GM21423 (cell line): Measurements from ENCODE around the gene ZNF324.
A peak's percentile ranks its signal among the peaks of the same experiment; 100 is the strongest.
"Not testable (repeated sequence)": the region's sequence is repeated elsewhere in the genome, so short reads cannot be mapped to it uniquely, and the experiment has no call there.

Experiments used
- ATAC-seq: cut with Tn5 transposase; IDR thresholded peaks from one replicate; pipeline ENCODE4 v1.9.1; 2021; ENCODE audit warnings: mild to moderate bottlenecking, moderate library complexity; ENCODE audit not compliant: unreplicated experiment

Gene ZNF324

DNA sequence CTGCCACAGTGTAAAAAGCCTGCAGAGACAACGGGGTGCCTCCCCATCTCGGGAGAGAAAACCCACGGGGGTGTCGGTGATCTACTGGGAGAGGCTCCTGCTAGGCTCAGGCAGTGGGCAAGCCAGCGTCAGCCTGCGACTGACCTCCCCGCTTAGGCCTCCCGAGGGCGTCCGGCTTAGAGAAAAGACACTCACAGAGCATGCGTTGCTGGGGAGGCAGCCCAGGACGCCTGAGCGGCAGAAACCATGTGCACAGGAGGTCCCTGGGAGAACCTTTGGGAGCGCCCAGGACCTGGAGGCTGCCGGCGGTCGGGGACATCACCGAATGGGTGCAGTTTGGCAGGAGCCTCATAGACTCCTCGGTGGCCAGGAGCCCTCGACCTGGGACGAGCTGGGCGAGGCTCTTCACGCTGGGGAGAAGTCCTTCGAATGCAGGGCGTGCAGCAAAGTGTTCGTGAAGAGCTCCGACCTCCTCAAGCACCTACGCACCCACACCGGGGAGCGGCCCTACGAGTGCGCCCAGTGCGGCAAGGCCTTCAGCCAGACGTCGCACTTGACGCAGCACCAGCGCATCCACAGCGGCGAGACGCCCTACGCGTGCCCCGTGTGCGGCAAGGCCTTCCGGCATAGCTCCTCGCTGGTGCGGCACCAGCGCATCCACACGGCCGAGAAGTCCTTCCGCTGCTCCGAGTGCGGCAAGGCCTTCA is 4.1 kb downstream of the ZNF324 start:
- ATAC-seq, result not testable (repeated sequence)

DNA sequence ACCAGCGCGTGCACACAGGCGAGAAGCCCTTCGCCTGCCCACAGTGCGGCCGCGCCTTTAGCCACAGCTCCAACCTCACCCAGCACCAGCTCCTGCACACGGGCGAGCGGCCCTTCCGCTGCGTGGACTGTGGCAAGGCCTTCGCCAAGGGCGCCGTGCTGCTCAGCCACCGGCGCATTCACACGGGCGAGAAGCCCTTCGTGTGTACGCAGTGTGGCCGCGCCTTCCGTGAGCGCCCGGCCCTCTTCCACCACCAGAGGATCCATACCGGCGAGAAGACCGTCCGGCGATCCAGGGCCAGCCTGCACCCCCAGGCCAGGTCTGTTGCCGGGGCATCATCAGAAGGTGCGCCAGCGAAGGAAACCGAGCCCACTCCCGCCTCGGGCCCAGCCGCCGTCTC is 4.9 kb downstream of the ZNF324 start:
- no peak for ATAC-seq

DNA sequence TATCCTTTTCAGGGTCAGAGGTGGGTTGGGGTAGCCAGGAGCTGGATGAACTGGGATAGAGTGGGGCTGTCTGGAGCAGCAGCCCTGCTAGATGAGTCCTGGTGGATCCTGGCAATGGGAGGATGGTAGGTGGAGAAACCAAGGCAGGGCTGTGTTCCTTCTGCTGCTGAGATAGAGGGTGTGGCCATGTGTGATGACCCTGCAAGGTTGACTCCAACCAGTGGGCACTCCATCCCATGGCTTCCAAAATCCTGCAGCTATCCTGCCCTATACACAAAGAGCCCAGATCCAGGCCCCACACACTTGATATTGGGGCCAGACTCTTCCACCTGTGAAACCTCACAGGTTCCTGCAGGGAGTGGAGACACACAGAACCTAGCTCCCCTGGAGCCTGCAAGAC is 6.9 kb downstream of the ZNF324 start:
- ATAC-seq, result no peak

DNA sequence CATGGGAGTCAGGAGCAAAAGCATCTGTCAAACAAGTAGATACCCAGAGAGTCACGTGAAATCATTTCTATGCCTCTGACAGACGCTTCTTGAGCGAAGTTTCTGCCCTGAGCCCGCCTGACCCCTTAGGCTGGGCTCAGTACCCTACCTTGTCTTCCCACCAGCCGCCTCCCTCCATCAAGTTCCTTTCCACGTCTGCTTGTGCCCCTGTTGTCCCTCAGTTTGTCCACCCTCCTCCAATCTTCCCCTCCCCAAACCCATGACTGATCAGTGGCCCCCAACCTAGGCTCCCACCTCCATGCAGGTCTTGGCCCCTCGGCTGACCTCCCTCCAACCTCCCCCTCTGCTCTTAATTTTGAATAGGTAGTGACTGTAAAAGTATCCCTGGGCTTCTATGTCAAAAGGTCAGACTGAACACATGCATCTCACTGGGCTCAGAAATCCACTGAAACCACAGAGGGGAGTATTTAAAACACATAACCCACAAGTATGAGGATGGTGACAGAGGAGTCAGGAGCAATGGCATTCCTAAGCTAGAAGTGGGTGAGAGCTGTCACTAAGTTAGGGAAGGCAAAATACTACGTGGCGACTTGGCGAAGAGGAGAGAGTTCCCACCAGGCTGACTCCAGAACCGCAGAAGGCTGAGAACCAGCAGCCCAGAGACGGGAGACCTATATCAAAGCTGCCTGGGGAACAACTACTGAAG is 7.6 kb downstream of the ZNF324 start:
- ATAC-seq, result no peak

DNA sequence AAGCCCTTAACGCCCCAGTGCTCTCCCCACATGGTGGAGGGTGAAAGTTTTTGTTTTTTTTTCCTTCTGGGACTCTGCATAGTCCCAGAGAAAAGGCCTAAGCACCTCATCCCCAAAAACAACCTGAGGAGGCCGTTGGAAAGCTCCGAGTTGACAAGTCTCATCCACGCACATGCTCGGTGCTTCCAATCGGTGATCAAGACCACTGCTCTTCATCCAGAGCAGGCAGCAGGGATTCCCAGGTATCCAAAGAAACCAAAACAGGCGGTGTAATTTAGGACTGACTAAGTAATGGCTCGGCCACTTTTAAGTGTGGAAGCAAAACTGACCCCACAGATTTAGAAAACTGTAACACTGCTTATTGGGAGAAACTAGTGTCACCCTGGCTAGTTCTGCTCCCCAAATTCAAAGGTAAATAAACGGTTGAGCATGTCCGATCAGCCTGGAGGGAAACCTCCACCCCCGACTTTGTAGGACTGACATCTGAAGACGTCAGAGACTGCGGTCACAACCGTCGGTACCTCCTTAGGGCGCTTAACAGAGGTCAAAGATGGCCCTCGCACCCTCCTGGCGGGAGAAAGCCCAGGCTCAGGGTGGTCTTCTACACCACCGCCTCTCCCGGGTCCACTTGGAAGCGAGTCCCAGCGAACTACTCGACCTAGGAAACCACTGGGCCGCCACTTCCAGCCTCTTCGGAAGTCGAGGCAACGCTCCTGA is 8.3 kb downstream of the ZNF324 start:
- ATAC-seq, result peak; percentile 5

DNA sequence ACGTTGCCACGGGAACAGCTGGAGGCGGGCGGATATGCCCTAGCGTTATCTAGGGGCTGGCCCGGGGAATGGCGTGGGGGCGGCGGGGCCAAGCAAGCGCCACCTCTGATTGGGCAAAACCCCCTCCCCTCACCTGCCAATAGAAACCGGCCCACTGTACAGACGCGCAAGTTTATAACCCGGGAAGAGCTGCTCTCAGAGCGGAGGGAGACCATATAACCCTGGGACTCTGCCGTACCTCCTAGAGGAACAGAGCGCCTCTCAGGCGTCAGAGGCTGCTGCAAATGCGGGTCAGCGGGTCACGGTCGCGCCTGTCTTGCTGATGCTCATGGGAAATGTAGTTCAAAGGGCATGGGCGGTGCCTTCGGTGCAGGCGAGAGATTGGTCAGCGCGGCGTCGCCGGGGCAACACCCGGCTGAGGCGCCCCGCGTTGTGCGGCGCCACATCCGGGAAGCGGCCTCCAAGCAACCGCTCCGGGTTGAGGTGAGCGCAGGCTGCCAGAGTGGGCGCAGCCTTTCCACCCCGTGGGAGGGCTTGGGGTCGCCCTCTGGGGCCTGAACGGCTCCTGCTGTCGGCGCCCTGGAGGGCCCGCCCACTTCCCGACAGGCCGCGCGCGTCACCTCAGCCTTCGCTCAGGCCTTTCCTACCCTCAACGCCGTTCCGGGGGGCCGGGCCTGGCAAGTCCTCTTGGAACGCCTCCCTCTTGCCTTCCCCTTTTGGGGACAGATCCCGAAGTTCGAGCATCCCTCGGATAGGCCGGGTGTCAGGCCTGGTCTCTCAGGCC is 9.0 kb downstream of the ZNF324 start, which contains the start of gene ZNF446:
ZNF446 (plus strand) TSS at position 639 of the 784 bp plus-strand sequence. CDS start 867 bp downstream, outside the sequence.
- peak; percentile 79 for ATAC-seq

DNA sequence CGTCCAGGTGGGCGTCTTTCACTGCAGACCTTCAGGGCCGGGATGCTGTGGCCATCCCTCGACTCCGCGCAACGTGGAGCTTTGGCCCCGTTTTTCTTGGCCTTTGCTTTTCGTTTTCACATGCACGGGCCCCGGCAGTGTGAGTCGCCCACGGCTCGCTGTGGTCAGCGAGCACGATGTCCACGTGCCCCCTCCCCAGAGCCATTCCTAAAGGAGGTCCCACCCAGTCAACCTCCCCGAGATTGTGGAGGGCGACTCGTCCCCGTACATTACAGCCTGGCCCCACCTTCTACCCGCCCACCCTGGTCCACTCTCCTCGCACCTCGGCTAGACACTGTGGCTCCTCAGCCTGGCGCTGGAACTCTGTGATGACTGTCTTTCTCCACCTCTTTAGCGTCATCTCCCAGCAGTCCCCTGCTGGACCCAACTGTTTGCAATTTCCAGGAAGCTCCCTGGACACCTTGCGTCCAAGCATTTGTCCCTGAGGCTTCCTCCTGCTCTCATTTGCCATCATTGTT is 9.7 kb downstream of the ZNF324 start:
- no peak for ATAC-seq

DNA sequence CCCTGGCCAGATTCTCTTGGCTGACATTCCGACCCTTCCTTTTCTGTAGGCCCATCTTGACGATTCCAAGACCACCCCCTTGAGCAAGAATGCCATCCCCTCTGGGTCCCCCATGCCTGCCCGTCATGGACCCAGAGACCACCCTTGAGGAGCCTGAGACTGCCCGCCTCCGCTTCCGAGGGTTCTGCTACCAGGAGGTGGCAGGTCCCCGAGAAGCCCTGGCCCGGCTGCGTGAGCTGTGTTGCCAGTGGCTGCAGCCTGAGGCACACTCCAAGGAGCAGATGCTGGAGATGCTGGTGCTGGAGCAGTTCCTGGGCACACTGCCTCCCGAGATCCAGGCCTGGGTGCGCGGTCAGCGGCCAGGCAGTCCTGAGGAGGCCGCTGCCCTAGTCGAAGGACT is 10.2 kb downstream of the ZNF324 start:
- no peak for ATAC-seq

DNA sequence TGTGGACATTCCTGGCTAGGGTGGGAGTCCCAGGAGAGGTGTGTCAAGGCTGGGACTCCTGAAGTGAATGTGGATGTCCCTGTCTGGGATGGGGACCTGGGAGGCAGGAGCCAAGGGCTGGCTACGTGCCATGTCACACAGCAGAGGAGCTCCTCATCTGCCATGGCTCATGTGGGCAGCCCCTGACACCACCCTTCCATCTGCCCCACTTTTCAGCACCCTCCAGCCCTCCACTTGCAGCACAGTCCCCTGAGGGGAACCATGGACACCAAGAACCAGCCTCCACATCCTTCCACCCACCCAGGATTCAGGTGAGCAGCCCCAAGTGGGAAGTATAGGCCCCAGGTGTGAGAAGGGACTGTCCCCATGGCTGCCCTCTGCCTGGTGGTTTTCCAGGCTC is 11.0 kb downstream of the ZNF324 start:
- ATAC-seq, result no peak

DNA sequence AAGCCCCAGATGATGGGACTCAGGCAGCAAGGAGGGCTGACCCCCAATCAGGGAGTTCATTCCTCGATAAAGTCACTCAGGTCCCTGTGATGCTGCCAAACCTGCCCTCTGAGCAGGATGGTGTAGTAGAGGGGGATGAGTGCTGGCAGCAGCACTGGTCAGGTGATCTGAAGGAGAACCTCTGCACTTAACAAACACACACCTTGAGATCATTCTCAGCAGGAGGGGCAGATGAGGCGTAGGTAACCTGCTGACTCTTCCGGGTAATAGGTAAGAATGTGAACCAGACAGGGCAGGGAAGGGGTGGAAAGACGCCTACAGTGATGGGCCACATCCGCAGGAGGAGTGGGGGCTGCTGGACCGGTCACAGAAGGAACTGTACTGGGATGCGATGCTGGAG is 12.4 kb downstream of the ZNF324 start:
- no peak for ATAC-seq

DNA sequence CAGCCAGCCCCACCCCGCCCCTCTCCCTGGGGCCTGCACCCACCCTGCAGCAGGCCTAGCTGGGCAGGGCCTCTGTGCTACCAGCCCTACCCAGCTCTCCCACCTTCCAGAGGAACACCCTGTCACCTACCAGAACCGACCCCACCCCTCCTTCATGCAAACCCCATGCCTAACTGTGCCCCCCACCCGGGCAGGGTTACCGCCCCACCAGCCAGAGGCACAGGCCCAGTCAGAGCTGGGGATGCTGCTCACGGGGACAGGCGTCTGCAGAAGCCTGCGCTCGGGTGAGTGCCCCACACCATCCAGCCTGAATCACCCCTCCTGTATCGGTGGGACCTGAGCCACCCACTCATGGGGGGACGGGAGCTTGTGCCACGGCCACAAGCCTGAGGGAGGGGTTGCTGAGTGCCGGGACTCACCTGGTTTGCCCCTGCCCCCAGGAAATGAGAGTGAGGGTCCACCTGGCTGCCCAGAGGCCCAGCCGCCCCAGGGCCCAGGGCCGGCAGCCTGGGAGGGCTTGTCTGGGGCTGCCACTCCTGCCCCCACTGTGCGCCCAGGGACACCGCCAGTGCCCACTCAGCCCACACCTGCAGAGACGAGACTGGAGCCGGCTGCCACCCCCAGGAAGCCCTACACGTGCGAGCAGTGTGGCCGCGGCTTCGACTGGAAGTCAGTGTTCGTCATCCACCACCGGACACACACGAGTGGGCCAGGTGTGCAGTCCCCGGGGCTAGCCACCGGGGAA is 13.0 kb downstream of the ZNF324 start:
- no peak for ATAC-seq

DNA sequence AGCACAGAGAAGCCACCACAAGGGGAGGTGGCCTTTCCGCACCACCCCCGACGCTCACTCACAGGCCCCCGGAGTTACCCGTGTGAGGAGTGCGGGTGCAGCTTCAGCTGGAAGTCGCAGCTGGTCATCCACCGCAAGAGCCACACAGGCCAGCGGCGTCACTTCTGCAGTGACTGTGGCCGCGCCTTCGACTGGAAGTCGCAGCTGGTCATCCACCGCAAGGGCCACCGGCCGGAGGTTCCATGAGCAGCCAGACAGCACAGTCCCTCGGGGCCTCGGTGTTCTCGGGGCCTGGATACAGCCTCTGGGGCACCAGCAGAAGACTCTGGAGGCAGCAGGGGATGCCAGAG is 13.6 kb downstream of the ZNF324 start:
- no peak for ATAC-seq

DNA sequence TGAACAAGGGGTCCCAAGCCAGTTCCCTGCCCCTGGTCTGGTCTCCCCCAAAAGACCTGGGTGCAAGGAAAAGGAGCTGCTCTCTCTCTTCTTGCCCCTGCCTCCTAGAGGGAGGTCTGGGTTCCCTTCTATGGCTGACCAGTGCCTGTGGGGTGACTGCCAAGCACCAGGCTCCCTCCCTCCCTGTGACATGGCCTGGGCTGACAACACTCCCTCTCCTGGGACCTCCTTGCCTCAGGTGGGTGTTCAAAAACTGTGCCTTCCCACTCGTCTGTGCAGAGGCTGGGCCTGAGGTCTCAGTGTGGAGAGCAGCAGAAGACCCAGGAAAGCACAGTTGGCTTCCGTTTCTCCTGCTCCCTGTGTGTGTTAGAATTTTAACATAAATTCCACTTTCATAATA is 14.0 kb downstream of the ZNF324 start:
- ATAC-seq, result no peak

DNA sequence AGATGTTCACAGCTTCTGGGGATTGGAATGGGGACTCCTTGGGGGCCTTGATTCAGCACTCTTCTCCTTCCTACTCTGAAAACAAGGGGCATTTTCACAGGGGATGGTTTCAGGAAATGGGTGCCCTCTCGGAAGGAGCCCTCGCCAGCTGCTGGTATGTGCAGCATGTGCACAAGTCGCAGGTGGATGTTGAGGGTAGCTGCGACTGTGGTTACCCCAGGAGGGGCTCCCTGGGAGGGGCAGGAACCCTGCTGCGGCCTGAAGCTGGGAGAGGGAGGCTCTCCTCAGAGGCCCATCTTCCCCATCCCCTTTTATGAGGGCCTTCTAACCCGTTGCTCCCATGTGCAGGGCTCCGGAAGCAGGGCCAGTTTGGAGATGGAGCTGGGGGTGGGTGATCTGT is 15.5 kb downstream of the ZNF324 start:
- ATAC-seq, result no peak

DNA sequence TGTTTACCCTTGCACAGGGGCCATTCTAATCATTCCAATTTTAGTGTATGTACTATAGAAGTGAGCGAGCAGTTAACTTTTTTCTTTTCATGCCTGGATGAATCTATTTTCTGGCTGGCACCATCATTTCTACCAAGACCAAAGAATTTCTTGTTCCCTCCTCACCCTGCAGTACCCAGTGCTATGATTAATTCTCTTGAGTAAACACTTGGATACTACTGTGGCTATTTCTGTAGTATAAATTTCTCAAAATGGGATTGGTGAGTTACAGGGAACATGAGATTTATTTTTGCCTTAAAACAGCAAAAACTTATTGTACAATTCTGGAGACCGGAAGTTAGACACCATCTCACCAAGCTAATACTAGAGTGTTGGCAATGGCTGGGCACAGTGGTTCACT is 16.9 kb downstream of the ZNF324 start:
- ATAC-seq, result no peak

DNA sequence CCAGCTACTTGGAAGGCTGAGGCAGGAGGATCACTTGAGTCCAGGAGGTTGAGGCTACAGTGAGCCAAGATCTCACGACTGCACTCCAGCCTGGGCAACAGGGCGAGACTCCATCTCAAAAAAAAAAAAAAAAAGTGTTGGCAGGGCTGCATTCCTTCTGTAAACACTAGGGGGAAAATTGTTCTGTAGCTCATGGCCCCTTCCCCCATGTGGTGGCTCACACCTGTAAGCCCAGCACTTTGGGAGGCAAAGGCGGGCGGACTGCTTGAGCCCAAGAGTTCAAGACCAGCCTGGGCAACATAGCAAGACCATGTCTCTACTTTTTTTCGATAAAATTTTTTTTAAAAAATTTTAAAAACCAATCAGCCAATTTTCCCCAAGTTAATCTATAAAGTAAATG is 17.5 kb downstream of the ZNF324 start:
- not testable (repeated sequence) for ATAC-seq

DNA sequence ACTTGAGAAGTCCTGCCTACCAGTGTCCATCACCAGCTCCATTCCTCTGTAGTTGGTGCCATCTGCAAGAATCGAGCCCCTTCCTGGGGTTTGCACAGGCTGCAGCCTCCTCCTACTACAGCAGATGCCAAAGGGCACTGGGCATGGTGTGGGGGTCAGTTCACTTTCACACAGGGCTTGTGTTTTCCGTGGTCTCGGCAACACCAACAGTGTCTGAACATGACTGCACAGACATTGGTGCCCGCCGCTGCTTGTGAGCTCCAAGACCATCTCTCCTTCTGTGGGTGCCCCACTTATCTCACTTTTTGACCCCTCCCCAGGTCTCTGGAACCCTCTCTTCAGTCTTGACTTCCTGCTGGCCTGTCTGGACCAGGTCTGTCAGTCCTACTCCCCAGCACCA is 24.5 kb downstream of the ZNF324 start:
- no peak for ATAC-seq

DNA sequence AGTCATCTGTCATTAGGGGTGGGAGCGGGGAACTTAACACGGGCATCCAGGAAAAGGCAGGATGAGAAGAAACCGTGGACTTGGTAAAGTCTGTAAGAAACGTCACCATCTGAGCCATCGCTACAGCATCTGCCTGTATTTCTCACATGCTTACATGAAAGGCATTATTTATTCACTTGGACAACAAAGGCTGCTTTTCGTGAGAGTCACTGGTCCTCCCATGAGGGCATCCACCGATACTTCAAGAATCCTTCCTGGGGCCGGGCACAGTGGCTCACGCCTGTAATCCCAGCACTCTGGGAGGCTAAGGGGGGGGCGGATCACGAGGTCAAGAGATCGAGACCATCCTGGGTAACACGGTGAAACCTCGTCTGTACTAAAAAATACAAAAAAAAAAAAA is 25.4 kb downstream of the ZNF324 start:
- no peak for ATAC-seq

DNA sequence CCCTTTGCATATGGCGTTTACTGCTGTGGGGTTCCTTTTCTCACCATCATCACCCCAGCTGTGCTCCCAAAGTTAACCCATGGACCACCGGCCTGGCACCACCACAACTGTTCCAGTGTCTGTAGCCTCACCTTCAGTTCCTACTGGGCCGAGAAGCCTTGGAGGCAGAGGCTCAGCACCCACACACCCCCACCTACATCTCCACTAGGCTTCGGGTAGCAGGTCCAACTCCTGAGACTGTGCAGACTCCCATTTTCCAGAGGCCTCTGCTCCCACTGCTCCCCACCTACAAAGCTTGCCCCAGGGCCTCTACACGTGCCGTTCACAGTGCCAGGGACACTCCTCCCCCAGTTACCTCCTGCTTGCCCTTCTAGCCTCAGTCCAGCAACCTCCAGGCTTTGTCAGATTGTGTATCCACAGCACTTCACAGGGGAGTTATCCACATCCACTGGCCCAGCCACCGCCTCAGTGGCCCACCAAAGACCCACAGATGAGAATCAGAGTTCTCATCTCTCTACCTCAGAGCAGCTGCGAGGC is 30.8 kb downstream of the ZNF324 start:
- no peak for ATAC-seq
